HK-2 (cell line): ENCODE data around the gene PRKCB.

Experiments
- DNase-seq: peaks from one replicate; pipeline ENCODE4 v3.0.0-alpha.2; 2018; ENCODE audit not compliant: unreplicated experiment

The PRKCB gene

DNA sequence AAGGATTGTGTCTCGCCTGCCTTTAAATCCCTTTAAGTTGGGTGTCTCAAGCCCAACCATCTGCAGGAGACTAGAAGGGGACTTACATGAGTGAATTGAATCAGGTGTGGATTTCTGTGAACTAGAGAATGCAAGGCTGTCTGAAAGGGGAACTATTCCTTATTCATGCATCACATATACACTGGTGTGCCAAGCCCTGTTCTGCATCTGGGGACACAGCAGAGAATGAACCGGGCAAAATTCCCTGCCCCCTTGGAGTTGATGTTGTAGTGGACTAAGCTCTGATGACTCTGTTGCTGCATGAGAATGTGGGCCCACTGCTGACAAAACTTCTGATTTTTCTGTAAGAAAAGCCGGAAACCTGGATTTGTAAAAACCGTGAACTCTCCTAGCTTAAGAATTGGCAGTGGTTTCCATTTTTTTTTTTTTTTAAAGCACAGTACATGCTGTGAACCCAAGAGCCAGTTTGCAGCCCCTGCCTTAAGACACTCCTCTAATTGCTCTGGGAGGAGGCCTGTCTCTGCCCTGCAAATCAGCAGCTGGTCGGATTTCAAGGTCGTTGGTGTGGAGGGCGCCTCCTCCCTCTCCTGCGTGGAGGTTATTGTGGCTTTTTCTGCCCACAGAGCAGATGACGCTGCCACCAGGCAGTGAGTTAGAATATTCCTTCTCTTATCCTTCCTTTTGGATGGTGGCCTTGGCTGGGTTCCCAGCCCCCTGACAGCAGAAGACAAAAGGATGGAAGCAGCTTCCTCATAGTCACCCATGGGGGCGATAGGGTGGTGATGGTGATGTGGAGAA is 131.0 kb downstream of the PRKCB start:
- no peak for DNase-seq

DNA sequence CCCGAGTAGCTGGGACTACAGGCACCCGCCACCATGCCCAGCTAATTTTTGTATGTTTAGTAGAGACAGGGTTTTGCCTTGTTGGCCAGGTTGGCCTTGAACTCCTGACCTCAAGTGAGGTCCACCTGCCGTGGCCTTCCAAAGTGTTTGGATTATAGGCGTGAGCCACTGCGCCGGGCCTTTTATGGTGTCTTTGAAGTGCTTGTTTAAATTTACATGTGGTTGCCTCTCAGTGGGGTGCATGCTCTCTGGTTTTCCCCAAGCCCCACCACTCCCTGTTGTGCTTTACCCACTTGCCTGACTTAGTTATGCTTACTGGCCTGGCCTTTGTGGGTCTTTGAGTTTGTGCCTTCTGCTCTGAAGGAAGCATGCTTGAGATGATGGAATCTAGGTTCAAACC is 132.0 kb downstream of the PRKCB start:
- no peak for DNase-seq

DNA sequence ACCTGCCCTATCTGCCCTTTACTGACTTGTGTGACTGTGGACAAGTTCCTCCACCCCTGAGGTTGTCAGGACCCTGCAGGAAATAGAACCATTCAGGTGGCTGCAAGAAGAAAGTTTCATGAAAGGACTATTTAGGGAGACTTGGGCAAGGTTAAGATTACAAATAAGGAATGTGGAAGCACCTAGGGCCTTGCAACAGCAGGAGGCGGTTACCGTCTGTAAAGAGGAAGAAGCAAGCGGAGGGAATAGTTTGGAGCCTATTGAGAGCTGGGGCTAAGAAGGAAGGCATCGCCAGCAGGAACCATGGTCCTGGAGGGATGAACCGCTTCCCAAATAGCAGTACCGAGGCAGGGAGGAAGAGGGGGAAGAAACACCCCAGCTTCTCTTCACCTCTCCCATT is 132.4 kb downstream of the PRKCB start:
- no peak for DNase-seq

DNA sequence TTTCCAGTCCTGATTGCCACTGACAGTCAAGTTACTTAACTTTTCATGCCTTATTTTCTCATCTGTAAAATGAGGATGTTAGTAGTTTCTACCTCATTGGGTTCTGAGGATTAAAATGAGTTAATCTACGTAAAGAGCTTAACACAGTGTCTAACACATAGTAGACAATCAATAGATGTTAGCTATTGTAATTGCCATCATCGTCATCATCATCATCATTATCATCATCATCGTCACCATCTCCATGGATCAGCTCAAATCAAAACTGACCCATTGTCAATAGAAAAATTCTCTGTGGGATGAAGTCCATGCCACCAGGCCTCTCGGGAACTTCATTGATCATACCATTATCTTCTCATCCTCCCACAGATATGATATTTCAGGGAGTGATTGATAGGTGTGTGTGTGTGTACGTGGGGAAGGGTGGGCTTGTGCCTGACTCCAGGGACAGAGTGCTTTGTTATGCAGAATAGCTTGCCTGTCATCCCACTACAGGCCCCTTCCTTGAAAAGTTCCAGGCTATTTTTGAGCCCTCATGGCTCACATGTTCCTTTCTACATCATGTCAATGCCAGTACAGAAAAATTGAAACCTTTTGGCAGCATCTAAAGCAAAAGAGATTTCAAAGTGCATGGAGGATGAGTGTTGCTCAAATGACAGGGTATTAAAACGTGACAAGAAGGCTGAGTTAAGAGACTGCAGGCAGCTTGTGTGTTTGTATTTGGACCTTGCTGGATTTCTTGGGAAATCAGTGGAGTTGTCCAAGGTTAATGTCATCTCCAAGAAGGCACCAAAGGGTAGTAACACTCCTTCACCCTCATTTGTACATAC is 133.9 kb downstream of the PRKCB start:
- DNase-seq: no peak

DNA sequence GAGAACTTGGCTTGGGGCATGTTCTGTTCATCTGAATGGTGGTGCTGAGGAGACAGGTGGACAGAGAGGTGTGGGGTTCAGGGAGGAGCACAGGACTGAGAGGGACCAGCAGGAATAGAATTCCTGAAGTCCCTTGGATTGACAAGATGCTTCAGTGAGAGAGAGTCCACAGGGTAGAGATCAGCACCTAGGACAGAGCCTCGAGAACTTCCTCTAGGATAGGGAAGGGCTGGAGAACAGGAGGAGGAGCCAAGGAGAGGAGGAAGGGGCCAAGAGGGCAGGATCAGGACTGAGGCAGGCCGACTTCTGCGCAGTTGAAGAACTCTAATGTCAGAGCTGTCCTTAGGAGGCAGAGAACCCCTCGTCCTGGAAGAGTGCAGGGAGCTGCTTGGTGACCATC is 138.4 kb downstream of the PRKCB start:
- DNase-seq: no peak

DNA sequence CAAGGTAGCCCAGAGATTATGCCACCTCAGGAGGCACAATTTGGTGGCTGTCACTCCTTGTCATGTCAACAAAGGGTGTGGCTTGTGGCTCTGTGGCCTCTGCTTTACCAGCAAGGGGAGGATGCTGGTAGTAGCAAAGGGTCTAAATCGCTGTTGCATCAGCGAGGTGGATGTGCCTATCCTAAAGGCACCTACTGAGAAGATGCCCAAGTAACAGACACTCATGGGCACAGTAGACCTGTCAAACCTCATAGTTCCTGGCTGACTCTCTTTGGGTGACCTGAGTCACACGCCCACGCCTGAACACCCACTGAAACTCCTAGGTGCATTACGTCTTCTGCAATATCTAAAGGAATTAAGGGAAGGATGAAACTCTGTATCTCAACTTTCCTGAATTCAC is 139.5 kb downstream of the PRKCB start:
- DNase-seq: no peak

DNA sequence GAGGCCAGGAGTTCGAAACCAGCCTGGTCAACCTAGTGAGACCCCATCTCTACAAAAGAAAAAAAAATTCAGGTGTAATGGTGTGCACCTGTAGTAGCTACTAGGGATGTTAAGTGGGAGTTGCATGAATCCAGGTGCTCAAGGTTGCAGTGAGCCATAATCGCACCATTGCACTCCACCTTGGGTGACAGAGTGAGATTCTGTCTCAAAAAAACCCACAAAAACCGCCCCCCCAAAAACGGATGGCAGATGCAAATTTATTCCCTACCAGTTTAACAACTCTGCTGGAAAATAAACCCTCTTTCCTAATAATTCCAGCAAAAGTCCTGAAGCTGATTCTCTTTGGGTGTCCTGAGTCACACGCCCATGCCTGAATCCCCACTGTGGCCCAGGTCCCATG is 140.3 kb downstream of the PRKCB start:
- no peak for DNase-seq

DNA sequence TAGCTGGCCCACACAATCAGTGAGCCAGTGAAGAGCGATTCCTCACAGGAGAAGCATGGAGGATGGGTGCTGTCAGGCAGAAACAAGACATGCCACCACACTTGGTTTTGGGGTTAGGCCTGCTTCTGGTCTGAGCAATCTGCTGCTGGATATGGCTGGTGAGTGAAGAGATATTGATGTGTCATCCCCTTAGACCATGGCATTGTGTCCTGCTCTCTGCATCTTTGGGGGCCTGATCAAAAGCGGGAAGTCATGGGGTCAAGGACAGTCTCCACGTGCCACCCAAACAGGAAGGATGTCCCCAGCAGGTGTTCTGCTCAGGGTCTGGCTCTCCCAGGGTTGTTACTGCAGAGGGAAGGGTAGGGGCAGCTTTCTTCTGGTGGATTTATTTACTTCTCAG is 140.7 kb downstream of the PRKCB start:
- DNase-seq: no peak

DNA sequence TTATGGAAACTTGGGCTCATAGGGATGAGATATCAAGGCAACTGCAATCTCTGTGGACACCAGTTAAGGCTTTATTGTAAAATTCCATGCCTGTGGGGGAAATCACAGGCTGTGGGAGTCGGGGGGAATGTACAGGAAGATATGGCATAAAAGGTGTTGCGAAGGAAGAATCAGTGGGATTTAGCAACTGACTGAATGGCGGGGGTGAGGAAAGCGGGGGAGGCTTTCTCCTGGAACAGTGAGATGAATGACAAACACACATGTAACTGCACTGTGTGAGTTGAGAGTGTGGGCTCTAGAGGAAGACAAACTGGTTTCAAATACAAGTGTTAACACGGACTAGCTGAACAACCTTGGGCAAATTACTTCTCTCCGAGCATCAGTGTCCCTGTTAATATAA is 143.7 kb downstream of the PRKCB start:
- no peak for DNase-seq

DNA sequence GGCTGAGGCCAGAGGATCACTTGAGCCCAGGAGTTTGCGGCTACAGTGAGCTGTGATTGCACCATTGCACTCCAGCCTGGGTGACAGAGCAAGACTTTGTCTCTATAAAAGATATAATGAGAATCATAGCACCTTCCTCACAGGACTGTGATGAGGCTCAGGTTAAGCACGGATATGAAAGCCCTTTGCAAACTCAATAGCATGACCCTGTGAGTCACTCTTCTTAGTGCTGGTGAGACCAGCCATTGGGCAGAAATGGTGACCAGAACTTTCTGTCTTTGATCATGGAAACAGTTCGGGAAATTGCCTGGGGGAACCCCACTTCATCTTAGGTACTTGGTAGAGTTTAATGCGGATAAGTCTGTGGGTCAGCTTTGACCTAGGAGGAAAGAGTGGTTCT is 144.2 kb downstream of the PRKCB start:
- DNase-seq: no peak

DNA sequence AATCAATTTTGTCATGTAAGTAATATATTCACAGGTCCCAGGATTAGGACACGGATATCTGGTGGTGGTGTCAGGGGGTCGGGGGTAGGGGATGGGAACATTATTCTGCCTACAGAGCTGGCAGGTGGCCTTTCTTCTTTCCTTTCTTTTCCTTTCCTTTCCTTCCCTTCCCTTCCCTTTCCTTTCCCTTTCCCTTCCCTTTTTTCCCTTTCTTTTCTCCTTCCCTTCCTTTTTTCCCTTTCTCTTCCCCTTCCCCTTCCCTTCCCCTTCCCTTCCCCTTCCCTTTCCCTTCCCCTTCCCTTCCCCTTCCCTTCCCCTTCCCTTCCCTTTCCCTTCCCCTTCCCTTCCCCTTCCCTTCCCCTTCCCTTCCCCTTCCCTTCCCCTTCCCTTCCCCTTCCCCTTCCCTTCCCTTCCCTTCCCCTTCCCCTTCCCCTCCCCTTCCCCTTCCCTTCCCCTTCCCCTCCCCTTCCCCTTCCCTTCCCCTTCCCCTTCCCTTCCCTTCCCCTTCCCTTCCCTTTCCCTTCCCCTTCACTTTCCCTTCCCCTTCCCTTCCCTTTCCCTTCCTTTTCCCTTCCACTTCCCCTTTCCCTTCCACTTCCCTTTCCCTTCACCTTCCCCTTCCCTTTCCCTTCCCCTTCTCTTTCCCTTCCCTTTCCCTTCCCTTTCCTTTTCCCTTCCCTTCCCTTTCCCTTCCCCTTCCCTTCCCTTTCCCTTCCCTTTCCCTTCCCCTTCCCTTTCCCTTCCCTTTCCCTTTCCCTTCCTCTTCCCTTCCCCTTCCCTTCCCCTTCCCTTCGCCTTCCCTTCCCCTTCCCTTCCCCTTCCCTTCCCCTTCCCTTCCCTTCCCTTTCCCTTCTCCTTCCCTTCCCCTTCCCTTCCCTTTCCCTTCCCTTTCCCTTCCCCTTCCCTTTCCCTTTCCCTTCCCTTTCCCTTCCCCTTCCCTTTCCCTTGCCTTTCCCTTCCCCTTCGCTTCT is 145.9 kb downstream of the PRKCB start:
- no peak for DNase-seq

DNA sequence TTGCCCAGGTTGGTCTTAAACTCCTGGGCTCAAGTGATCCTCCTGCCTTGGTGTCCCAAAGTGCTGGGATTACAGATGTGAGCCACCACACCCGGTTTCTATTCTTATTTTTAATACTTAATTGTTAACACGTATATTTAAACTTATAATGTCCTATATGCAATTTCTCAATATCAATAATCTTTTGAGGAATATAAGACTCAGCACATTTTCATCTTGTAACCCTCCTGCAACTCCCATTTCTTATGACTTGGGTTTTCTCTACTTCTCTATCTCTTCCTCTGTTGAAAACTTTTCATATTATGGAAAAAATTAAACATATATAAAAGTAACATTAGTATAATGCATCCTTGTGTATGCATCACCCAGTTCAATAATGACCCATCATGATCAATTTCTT is 150.7 kb downstream of the PRKCB start:
- DNase-seq: no peak

DNA sequence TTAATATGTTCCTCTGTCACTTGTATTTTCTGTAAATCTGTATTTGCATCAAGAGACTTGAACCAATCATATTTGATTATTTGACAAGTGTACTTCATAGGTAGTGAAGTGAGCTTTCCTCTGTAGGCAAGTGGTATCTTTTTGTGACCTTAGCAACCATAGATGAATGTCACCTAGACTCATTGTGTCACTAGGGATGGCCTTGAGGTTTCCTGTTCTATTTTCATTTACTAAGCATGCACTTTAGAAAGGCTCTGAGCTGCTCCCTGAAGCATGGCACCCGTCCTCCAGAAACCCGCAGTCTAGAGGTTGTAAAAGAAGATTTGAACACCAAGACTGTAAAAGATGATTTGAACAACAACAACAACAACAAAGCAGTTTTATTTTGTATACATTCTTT is 151.7 kb downstream of the PRKCB start:
- no peak for DNase-seq

DNA sequence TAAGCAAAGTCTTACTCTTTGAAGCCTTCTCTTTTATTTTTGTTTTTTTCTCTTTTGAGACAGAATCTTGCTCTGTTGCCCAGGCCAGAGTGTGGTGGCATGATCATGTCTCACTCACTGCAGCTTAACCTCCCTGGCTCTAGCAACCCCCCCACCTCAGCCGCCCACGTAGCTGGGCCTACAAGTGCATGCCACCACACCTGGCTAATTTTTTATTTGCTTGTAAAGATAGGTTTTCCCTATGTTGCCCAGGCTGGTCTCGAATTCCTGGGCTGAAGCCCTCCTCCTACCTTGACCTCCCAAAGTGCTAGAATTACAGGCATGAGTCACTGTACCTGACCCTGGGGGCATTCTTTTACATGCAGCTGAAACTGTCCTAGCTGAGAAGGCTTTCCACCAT is 154.7 kb downstream of the PRKCB start:
- no peak for DNase-seq

DNA sequence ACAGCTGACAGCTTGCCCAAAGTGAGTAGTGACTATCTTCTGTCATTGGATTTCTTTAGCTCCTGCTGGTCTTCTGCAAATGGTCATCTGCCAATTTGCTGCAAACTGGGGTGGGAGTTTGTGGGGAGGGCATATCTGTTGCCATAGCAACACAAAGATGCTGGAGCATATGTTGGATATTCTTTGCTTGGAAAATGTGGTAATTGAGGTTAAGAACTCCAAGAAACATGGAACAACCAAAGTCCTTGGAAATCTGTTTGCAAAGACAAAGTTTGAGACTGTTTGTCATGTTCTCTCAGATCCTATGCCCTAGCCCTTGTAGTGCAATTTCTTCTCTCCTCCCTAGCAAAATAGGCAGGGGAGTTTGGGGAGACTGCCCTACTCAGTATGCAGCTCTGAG is 155.3 kb downstream of the PRKCB start:
- DNase-seq: no peak

DNA sequence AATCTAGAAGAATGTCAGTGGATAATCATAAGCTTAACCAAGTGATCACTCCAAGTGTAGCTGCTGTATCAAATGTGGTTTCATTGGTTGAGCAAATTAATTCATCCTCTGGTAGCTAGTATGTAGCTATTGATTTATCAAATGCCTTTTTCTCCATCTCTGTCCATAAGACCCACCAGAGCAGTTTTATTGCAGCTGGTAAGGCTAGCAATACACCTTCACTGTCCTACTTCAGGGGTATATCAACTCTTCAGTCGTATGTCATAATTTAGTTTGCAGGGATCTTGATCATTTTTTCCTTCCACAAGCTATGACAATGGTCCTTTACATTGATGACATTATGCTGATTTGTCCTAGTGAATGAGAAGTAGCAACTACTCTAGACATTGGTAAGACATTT is 158.8 kb downstream of the PRKCB start:
- DNase-seq: no peak

DNA sequence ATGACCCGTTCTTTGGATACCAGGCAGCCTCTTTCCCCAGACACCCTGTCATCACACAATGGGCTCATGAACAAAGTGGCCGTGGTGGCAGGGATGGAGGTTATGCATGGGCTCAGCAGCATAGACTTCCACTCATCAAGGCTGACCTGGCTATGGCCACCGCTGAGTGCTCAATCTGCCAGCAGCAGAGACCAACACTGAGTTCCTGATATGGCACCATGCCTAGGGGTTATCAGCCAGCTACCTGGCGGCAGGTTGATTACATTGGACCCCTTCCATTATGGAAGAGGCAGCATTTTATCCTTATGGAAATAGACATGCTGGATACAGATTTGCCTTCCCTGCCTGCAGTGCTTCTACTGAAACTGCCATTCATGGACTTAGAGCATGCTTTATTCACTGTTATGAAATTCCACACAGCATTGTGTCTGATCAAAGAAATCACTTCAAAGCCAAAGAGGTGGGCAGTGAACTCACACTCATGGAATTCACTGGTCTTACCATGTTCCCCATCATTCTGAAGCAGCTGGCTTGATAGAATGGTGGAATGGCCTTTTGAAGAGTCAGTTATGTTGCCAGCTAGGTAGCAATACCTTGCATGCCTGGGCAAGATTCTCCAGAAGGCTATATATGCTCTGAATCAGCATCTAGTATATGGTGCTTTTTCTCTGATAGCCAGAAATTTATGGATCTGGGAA is 160.6 kb downstream of the PRKCB start:
- no peak for DNase-seq

DNA sequence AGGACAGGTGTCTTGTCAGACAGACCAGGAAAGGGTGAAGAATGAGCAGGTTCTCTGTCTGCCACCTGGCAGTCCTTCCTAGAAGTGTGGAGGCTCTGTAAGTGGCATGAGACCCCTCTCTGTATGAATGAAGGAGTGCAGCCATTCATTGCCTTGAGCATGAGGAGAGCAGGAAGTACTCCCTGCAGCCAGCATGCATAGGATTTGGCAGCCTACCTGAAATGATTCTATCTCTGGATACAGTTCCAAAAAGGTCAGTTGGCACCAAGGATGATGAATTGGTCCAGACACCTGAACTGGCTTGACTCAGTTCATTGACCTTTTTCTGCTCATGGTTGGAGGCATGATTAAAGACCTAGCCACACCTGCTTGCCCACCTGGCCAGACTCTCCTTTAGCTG is 163.0 kb downstream of the PRKCB start:
- DNase-seq: no peak

DNA sequence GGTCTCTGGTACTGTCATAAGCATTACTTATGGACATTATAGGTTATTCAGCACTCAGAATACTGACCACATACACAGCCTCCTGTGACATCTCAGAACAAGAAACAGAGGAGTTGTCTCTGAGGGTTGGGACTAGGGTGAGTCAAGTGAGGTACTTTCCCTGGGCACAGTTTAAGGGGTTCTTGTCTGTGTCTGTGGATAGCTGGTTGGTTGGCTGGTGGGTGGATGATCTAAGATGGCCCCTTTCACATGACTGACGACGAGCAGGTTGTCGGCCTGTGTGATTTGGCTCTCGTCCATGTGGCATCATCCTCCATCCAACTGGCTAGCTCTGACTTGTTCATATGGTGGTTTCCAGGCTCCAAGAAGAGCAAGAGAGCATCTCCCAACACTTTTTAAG is 163.9 kb downstream of the PRKCB start:
- DNase-seq: no peak

DNA sequence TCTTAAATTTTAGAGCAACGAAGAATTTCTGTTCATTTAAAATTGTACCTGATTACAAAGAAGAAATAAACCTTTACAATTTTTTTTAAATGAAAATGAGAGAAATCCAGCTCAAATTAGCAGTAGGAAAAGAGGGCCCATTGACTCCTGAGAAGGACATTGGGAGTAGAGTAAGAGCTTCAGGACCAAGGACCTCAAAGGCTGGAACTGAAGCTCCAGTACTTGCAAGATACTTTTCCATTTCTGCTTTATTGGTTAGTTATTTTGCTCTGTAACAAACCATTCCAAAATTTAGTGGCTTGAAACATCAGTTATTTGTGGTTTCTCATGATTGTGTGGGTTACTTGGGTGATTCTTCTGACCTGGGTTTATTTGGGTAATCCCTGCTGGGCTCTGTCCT is 165.9 kb downstream of the PRKCB start:
- DNase-seq: no peak

DNA sequence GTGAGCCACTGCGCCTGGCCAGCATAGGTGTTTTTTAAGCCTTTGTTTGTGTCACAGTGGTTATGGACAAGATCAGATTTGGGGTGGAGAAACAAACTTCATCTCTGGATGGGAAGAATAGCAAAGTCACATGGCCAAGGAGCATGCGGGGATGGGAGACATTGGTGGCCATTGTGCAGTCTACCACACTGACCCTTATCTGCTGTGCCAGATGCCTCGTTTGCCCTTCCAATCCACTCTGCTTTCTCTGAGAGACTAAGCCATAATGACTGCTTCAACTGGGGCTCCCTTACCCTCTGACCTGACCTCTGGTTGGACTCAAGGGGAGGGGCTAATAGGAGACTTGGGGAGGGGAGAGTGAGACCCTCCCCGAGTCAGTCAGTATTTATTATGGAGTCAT is 166.8 kb downstream of the PRKCB start:
- no peak for DNase-seq

DNA sequence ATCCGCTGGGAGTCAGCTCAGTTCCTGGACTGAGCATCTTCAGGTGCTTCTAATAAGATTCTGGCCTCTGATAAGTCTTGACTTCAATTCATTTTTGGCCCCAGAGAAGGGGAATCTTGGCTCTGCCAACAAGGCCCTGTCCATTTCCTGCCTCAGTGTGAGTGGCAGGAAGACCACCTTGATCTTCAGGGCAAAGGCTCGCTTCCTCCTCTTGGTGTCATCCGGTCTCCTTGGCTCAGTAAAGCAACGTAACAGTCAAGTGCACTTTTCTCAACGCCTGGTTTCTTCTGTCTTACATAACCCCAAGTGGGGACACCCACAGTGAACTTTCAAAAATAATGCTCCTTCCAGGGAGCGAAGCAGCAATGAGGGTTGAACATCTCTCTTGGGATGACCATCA is 169.8 kb downstream of the PRKCB start:
- no peak for DNase-seq
